GM04503 (cell line): ENCODE data around the gene PLA2G7.
A peak's percentile ranks its signal among the peaks of the same experiment; 100 is the strongest.

Experiments used
- DNase-seq: peaks from one replicate; pipeline ENCODE4 v3.0.0-alpha.2; 2012; ENCODE audit warnings: low read depth

Gene PLA2G7

DNA sequence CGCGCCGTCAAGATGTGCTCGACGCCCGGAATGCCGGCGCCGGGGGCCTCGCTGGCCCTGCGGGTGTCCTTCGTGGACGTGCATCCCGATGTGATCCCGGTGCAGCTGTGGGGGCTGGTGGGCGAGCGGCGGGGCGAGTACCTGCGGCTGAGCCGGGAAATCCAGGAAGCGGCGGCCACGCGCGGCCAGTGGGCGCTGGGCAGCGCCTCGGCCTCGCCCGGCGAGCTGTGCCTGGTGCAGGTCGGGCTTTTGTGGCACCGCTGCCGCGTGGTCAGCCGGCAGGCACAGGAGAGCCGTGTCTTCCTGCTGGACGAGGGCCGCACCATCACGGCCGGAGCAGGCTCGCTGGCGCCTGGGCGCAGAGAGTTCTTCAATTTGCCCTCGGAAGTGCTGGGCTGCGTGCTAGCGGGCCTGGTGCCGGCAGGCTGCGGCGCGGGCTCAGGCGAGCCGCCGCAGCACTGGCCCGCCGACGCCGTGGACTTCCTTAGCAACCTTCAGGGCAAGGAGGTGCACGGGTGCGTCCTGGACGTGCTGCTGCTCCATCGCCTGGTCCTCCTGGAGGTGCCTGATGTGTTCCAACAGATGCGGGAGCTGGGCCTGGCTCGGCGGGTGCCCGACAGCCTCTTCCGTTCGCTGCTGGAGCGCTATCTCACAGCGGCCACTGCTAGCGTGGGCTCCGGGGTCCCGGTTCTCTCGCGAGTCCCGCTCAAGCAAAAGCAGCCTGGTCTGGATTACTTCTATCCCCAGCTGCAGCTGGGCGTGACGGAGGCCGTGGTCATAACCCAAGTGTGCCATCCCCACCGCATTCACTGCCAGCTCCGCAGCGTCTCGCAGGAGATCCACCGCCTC is 46.8 kb downstream of the PLA2G7 start:
- no peak for DNase-seq

GRCh38 chr6:46687619-46688097 is 47.5 kb downstream of the PLA2G7 start, which contains the start of gene TDRD6:
Gene TDRD6, plus strand, starts transcription at chr6:46687885. Its CDS starts 244 bp downstream, at chr6:46688129.
- DNase-seq: no peak

DNA sequence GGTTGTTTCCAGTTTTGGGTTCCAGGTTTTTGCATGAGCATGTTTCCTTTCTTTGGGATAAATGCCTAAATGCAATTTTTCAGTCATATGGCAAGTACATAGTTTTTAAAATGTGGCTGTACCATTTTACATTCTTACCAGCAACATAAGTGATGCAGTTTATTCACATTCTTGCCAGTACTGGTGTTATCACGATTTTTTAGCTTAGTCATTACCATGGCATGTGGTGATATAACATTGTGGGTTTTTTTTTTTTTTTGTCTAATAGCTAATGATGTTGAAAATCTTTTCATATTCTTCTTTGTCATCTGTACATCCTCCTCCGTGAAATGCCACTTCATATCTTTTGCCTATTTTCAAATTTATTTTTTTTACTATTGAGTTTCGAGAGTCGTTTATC is 50.4 kb downstream of the PLA2G7 start:
- peak; percentile 5 for DNase-seq

GRCh38 chr6:46677314-46677654 is 57.9 kb downstream of the PLA2G7 start:
- DNase-seq: no peak

DNA sequence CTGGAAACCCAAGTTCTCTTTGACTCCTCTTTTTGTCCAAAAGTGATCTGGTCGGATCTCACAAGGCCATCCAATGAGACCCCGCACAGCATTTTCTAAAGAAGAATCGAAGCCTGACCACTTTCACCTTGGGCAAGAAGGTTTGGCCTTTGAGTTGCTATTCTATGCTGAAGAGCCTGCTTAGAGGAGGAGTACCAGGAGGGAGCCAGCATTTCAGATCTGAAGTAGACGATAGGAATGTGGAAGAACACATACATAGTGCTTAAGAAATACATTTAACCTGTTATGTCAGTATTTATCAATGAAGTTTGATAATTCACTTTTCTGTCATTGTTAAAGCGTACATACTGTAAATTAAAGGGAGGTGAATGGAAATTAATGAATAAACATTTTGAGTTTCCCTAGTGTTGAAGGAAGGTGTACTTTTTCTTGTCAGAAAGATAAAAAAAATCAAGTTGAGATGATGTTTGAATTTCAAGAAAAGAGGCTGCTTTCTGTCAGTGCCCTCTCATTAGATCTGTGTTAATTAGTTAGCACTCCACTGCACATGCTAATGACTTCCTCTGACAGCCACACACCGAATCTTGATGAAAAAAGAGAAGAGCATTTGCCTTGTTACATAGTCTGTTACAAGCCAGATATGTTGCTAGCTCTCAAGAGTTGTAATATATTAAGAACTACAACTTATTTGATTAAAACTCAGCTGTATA is 58.4 kb downstream of the PLA2G7 start:
- no peak for DNase-seq

GRCh38 chr6:46674410-46674809 is 60.8 kb downstream of the PLA2G7 start:
- DNase-seq: no peak

DNA sequence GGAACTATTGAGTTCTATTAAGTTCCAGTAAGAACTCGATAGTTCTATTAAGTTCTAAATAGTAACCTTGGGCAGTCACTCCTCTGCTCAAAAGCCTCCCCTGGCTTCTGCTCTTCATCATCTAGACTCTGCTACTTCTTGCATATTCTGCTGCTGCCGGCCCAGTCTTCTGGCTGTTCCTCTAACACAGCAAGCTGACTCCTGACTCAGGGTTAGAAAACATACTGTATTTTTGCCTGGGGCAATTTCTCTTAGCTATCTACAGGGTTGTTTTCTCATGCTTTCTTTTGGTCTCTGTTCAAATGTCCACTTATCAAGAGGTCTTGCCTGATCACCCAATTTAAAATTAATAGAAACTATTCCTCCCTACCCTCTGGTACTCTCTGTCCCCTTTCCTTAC is 67.8 kb downstream of the PLA2G7 start:
- DNase-seq: no peak

DNA sequence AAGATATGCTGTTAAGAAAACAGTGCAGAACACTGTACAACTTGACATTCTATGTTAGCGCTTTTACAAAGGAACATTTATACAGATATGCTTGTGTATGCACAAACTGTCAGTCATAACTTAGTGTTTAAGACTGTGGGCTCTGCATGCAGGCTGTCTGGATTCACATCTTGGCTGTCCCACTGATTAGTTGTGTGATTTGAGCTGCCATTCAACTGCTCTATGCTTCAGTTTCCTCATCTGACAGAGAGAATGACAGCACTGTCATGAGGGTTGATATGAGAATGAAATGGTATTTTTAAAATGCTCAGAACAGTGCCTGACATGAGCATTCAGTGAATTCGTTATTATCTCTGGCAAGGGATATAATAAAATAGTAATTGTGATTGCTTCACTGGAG is 73.7 kb downstream of the PLA2G7 start:
- DNase-seq: no peak

GRCh38 chr6:46657642-46658041 is 77.5 kb downstream of the PLA2G7 start:
- DNase-seq: no peak

DNA sequence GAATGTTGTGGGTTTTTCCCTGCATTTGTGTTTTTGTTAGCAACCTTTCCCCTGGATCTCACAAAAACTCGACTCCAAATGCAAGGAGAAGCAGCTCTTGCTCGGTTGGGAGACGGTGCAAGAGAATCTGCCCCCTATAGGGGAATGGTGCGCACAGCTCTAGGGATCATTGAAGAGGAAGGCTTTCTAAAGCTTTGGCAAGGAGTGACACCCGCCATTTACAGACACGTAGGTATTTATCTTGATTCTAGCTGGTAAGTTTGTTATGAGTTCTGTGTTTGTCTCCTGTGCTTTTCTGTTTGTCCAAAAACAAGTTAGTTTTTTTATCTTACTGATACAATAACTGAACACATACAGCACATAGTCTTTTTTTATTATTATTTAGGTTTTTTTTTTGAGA is 79.4 kb downstream of the PLA2G7 start:
- no peak for DNase-seq
